PC-3 (cell line): Measurements from ENCODE around the gene LSP1.

Source experiments
- CTCF ChIP-seq: fragments of 300-600 bp; sonication (generic); conservative IDR thresholded peaks from 2 replicates; pipeline ENCODE4 v1.5.1; 2017; ENCODE audit warnings: antibody characterized with exemption, low read depth, mild to moderate bottlenecking, low read length
- EZH2 ChIP-seq: fragments of 300-600 bp; sonication (generic); IDR thresholded peaks from one replicate; pipeline ENCODE4 v1.6.1; 2017; ENCODE audit warnings: antibody characterized with exemption, mild to moderate bottlenecking, low read length; ENCODE audit not compliant: unreplicated experiment
- EZH2phosphoT487 ChIP-seq: fragments of 300-600 bp; sonication (generic); IDR thresholded peaks from 2 replicates; pipeline ENCODE4 v1.6.1; 2018; ENCODE audit warnings: mild to moderate bottlenecking, antibody characterized with exemption, low read length, borderline replicate concordance

- TF ChIP-seq CTCF: no peak
- no peak for TF ChIP-seq EZH2phosphoT487
- TF ChIP-seq EZH2: no peak
These were observed 26.6 kb downstream of the LSP1 start for GRCh38 chr11:1879342-1879940.
